NCI-H526 (cell line): ENCODE measurements around the gene LGI4.
"Not testable (repeated sequence)": the region's sequence is repeated elsewhere in the genome, so short reads cannot be mapped to it uniquely, and the experiment has no call there.

Experiments
- DNase-seq, 2 experiments: peaks; one replicate each; lab custom pipeline; 2025; lab: John Stamatoyannopoulos, UW

The LGI4 gene

DNA sequence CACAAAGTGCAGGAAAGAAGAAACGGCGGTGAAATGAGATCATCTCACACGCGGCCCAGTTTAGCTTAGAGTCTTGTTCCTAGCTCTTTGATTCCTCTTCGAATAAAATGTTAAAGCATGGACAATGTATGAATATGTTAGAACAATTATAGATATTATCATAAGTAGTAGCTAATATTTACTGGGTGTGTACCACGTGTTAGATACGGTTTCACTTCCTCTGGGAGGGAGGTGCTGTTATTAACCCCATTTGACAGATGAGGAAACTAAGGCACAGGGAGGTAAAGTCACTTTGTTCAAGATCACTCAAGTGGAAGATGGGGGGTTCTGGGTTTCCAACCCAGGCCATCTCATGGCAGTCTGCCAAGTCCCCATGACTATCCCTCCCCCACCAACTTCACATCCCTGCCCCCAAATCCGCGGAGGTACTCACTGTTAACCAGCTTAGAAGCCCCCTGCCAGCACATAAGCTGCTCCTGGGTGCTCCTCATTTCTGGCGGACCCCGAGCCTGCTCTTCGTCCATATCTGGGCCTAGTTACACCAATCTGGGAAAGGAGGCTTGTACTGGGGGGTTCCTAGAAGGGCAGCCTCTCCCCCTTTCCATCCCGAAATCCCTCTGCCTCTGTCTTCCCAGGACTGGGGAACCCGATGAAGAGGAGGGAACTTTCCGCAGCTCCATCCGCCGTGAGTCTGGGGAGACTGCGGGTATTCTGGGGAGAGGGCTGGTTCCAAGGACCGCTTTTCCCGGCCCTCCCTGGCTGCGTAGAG, 7.2 kb upstream of the LGI4 start:
- peak in 1 of 2 experiments; percentile 25 for DNase-seq

DNA sequence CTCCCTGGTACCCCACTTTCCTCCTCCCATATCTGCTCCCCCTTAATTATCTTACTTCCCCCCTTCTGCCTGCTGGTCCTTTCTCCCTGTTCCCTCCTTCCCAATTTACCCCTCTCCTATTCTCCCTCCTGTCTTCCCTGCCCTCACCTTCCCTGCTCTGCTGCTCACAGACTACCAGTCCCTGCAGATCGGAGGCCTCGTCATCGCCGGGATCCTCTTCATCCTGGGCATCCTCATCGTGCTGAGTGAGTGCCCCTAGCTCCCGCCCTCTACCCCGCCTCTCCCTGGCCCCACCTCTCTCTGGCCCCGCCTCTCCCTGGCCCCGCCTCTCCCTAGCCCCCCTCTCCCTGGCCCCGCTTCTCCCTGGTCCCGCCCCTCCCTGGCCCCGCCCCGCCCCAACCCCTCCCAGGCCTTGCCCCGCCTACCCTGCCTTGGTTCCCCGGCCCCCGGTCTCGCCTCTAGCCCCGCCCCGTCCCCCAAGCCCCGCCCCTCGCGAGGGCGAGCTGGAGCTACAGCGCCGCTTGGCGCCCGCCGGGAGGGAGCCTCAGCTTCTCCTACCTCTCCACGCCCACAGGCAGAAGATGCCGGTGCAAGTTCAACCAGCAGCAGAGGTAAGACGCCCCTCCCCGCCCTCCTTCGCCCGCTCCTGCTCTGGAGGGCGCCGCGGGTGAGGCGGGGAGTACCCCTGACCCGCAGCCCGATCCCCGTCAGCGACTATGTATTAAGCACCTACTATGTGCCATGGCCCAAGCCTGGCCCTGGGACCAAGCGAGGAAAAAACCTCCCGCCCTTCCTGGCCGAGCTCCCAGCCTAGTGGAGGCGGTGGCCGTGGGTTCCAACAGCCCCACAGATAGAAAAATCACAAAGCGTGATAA, 6.3 kb upstream of the LGI4 start:
- peak; percentile 85 to 97 for DNase-seq

DNA sequence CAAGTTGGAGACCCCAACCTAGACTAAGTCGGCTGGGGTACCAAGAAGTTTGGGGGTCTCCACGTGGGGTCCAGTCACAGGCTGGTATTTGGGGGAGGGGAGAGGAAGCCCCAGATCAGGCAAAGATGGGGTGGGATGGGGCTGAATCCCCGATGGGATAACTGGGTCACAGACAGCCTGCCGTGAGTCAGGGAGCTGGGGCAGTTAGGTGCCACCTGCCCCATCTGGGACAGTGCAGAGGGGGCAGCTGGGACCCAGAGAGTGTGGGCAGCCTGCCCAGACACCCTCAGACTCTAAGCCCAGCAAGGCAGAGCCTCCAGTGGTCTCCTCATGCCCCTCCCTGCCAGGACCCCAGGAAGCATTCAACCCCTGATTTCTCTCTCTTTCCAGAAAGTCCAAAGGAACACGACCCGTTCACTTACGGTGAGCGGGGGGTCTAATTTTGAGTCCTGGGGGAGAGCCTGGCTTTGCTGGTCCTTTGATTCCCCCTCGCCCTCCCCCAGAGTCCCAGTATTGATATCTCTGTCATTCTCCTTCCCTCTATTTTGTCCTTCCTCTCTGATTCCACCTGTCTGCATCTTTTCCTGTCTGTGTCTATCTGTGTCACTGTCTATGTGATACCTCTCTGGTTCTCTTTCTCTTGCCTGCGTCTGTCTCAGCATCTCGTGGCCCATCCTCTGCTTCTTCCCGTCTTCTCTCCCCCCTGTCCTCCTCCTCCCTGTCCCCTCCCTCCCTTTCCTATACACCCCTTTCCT, 5.5 kb upstream of the LGI4 start:
- DNase-seq = no peak

DNA sequence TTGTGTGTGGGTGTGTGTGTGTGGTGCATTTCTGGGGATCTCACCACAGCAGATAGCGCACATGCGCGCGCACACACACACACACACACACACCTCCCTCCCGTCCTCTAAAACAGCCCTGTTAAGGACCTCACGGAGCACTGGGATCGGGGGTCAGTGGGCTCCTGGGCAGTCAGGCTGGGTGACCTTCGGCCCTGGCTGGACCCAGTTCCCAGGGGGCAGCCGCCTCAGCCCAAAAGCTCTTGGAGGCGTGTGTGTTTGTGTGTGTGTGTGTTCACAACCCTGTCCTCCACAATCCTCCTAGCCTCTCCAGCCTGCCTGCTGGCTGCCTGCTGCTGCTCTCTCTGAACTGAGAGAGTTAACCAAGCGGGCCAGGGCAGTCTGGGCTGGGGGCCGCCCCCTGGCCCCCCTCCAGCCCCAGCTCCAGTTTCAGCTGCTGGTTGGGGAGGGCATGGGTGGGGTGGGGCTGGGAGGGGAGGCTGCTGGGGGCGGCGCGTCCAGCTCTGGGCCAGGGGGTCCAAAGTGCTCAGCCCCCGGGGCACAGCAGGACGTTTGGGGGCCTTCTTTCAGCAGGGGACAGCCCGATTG, 3.5 kb upstream of the LGI4 start, which contains the start of gene FXYD1:
FXYD1 (plus strand) TSS at position 520 of the 588 bp plus-strand sequence. CDS start 1,256 bp downstream, outside the sequence.
- DNase-seq = no peak

DNA sequence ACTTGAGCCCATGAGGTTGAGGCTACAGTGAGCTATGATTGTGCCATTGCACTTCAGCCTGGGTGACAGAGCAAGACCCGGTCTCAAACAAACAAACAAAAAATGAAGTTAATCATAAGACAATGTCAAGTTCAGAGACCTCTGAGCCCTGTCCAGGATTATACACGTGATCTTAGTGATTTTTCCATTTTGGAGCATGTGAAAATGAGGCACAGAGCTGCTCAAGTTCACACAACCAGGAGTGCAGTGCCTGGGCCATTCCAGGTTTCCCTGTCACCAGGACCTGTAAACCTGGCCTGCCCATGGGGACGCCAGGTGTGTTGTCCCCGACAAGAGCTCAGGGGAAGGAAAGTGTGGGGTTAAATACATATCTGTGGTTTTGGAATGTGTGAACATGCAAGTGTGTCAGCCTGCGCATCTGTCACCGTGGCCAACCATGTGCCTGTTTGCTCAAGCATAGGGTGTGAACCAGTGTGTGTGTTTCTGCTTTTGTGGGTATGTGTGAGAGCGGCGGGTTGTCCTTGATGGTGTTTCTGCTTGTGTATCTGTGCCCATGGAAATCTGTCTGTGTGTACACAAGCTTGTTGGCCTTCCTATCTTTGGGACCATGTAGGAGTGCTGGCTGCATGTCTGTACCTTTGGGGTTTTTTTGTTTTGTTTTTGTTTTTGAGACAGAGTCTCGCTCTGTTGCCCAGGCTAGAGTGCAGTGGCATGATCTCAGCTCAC, 2.3 kb upstream of the LGI4 start:
- DNase-seq = peak in 1 of 2 experiments; percentile 39

DNA sequence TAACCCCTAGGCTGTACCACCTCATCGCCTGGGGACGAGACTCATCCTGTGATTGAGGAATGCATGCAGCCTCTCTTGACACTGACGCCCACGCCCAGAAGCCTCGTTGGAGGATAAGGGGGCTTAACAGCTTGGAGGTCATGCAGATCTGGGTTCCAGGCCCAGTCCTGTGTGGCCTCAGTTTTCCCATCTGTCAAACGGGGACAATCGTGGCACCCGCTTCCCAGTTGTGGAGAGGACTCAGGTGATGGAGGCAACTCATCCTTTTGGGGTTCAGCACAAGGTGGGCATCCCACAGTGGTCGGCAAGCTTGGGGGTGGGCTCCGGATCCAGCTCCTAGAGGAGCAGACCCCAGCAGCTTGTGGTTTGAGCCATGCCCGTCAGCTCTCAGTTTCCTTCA, 1.4 kb upstream of the LGI4 start:
- no peak for DNase-seq

DNA sequence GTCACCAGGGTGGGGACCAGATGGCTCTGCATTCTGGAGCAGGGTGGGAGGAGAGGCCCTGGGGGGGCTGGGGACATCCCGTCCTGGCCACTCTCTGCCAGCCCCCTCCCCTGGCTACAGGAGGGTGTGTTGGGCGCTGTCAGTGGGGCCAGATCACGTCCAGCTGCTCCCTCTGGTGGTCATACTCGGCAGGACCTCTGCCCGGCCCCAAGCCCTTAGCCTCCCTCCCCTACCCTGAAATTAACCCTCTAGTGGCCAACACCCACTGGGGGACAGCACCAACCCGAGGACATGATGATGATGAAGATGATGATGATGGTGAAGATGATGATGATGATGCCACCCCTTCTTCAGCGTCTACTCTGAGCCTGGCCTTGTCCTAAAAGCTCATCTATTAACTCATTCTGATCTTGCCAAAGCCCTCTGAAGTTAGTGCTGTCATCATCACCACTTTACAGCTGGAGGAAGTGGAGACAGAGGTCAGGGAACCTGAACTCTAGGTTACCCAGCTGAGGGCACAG, 590 bp upstream of the LGI4 start:
- DNase-seq = peak; percentile 65 to 90

DNA sequence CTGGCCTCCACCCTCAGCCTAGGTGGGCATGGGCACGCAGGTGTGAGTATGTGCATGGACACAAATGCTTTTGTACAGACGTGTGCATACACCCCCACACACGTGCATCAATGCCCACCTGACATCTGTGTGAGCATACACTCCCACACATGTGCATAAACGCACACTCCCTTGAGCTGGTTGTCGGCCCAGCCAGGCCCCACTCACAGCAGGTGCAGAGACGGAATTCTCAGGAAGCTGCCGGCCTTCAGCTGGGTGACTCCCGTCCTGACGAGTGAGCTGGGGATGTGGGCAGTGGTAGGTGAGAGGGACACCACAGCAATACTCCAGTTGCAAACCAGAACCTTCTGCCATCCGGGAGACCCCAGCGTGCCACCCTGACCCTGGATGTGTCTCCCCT, 1.0 kb downstream of the LGI4 start:
- DNase-seq = no peak

DNA sequence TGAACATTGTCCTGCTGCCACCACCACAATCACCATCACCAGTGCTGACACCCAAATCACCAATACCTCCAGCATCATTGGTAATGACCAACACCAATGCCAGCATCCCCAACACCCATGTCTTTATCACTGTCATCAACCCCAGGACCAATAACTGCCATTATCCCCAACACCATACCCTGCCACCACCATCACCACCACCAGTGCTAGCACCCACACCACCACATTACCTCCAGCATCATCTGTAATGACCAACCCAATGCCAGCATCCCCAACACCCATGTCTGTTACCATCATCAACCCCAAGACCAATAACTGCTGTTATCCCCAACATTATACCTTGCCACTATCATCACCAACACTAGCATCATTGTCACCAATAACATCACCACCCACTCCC, 2.6 kb downstream of the LGI4 start:
- DNase-seq = no peak

DNA sequence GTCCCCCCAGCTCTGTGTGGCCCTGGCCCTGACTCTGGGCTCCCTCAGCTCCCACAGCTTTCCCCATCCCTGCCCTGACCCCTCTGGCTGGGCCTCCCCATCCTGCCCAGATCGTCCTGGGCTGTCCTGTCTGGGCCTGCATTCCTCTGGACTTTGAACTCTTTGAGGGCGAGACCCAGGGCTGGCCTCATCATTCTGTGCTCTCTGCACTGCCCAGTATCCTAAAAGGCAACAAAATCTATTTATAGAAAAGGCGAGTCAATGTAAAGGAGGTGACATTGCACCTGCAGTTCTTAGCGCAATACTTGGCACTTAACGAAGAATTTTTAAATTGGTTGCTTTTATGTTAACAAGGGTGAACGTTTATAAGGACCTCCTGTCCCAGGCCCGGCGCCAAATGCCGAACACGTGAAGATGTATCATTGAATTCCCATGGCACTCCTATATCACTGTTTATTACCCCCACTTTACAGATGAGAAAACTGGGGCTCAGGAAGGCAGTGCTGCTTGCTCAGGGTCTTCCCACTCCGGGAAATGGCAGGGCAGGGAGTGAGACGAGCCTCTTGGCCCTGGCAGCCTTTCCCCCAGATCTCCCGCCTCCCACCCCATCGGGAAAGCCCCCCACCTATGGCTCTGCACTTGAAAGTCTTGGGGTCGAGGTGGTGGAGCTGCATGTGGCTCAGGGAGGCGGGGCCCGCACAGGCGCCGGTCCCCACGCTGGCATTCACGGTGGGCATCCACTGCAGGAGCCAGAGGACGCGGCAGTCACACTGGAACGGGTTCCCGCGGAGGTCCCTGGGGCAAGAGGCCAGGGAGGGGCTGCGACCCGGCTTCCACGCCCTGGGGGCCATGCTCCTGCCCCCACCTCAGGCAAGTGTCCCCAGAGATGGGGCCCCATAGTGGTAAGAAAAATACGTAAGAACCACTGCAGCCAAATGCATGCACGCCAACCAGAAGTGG, 3.8 kb downstream of the LGI4 start:
- no peak for DNase-seq

DNA sequence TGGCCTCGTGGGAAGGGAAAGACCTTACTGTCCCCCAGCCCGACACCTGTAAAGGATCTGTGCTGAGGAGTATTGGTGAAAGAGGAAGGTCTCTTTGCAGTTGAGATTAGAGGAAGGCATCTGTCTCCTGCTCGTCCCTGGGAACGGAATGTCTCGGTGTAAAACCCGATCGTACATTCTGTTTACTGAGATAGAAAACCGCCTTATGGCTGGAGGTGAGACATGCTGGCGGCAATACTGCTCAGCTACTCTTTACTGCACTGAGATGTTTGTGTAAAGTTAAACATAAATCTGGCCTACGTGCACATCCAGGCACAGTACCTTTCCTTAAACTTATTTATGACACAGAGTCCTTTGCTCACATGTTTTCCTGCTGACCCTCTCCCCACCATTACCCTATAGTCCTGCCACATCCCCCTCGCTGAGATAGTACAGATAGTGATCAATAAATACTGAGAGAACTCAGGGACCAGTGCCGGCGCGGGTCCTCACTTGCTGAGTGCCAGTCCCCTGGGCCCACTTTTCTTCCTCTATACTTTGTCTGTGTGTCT, 5.1 kb downstream of the LGI4 start:
- not testable (repeated sequence) for DNase-seq

DNA sequence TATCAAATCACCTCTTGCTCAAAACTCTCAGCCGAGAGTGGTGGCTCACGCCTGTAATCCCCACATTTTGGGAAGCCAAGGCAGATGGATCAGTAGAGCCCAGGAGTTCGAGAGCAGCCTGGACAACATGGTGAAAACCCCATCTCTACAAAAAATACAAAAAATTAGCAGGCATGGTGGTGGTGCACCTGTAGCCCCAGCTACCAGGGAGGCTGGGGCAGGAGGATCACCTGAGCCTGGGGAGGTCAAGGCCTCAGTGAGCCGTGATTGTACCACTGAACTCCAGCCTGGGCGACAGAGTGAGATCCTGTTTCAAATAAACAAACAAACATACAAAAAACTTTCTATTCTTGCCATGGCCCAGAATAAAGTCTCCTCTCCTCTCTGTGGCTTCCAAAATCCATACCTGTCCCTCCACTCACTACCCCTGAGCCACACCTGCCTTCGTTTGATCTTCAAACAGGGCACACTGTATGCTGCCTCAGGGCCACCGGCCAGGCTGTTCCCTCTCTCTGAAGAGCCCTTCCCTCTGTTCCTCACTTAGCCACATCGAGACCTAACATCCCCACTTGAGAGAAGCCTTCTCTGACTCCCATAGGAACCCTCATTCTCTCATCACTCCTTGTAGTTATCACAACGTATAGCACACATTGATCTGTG, 6.3 kb downstream of the LGI4 start:
- DNase-seq = no peak

DNA sequence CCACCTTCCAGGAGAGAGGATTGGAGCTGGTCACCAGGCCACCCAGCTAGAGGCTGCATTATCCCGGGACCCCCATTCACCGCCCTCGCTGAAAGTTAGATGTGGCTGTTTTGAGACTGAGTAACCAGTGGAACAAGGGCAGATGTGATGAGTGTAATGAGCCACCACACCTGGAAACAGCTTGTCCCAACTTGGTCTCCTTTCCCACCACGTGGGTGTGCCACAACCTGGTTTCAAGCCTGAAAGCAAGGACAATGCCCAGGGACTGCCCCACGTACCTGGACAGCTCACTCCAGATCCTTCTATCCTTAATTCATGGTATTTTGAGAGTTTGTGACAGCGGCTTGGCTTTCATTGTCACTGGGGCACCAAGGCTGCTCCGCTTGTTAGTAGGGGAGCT, 7.0 kb downstream of the LGI4 start:
- DNase-seq = no peak

DNA sequence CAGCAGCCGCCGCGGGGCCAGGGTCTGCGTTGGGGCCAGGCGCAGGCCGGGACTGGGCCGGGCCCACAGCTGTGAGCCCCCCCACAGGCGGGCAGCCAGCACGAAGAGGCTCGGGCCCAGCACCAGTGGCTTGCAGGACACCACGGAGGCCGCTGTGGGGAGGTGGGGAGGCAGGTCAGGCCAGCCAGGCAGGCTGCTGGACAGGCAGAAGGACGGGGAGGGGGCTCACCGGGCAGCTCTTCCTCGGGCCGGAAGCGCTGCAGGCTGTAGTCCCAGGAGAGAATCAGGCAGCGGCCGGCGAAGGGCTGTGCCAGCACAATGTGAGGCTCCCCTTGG, 8.3 kb downstream of the LGI4 start:
- DNase-seq = no peak

DNA sequence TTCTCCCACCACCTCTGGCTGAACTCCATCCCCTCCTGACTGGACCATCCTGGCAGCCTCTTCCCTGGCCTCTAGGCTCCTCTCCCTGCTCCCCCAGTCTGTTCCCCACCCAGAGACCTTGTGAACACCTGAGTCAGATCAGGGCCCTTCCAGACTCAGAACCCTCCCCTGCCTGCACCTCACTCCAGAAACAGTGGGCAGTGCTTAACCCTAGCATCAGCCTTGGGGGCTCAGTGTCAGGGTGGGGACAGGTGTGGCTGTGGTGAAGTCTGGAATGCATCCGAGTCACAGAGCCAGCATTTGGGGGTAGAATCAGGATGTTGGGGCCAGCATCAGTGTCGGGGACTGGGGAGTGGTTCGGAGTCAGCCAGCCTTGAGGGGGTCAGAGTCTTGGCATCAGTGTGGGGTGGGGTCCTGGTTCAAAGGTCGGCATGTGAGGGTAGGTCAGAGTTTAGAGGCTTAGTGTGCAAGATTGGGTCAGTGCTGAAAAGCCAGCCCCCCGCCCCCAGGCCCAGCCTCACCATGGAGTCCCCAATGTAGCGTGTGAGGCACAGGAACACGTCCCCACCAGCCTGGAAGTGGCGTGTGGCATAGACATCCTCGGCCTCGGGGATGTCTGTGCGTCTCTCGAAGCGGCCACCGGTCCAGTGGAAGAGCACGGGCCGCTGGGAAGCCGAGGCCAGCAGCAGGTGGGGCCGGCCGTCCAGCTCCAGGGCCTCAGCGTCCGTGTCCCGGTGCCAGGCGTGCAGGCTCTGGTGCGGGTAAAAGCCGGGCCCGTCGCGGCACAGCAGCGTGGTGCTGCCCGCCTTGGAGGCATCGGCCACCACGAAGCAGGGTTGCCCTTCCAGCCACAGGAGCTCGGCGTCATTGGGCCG, 8.9 kb downstream of the LGI4 start:
- no peak for DNase-seq

DNA sequence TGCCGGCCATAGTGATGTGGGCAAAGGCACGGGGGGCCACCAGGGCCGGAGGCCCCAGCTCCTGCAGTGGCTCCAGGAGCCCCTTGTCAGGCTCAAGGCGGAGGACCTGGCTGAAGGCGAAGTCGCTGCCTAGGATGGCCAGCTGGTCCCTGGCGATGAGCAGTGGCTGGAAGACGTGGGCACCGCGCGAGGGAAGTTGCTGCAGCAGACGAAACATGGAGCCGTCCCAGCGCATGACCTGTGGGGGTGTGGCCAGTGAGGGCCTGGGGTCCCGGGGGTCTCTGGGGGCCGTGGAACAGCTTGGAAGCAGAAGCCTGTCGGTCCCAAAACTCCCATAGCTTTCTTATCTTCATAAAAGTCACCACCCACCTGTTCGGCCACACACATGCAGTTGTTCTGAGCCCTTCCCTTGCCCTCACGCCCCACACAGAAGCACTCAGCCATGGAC, 9.6 kb downstream of the LGI4 start:
- DNase-seq = no peak

DNA sequence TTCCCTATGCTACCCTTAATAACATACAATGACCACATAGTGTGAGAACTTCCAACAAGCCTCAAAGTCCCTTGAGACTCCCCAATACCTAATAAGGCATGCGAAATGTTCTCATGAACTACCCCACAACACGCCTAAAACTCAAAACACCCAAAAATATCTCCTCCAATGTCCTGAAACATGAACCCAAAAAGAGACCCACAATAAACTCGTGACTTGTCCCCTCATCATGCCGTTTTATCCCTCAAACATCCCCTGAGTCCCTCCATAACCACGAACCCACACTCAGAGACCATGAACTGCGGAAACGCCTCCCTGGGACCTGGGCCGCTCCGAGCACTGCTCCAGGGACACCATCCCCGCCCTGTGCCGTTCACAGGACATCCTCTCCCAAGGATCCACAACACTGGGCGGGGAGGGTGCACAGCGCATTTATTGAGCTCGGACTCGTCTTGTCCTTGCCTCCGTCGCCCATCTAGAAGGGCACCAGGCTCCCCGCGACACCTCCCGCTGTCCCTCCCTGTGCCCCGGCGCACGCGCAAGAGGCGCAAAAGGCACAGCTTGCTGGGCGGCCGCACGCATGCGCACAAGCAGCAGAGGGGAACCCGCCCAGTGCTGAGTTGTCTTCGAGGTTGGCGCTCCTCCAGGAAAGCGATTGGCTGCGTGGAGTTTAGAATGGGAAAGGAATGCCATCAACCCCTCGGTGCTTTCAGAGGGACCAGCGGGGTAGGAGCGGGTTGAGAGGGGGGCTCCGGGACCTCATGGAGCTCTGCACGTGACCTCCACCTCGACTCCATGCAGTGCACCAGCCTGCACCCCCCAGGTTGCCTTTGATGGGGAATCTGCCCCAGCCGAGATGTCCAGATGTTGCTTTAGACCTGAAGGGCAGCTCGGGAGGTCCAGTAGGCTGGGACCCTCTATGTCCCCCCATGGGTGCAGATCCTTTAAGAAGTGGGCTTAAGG, 10.5 kb downstream of the LGI4 start:
- peak; percentile 79 to 97 for DNase-seq
